ENCODE data around the gene C20orf173.
"Not testable (repeated sequence)": the region's sequence is repeated elsewhere in the genome, so short reads cannot be mapped to it uniquely, and the experiment has no call there.

Gene C20orf173

GRCh38 chr20:35529552-35529951 lies at the start of gene C20orf173:
C20orf173 (minus strand) TSS chr20:35529652; CDS start chr20:35529373, 279 bp downstream.
- DNase-seq: no peak

GRCh38 chr20:35579196-35579595 lies 49.7 kb upstream of the C20orf173 start:
- no peak for DNase-seq

GRCh38 chr20:35578469-35578868 lies 49.0 kb upstream of the C20orf173 start:
- no peak for DNase-seq

GRCh38 chr20:35576816-35577215 lies 47.4 kb upstream of the C20orf173 start:
- no peak for DNase-seq

- DNase-seq: no peak
These were observed 46.5 kb upstream of the C20orf173 start for GRCh38 chr20:35575958-35576357.

- DNase-seq: no peak
These were observed 43.4 kb upstream of the C20orf173 start for GRCh38 chr20:35572838-35573237.

GRCh38 chr20:35571555-35571954 lies 42.1 kb upstream of the C20orf173 start:
- no peak for DNase-seq

GRCh38 chr20:35568645-35569044 lies 39.2 kb upstream of the C20orf173 start:
- DNase-seq: no peak

GRCh38 chr20:35564905-35565304 lies 35.5 kb upstream of the C20orf173 start:
- DNase-seq: no peak

- no peak for DNase-seq
These were observed 34.4 kb upstream of the C20orf173 start for GRCh38 chr20:35563834-35564233.

- no peak for DNase-seq
These were observed 33.2 kb upstream of the C20orf173 start for GRCh38 chr20:35562541-35563110.

- no peak for DNase-seq
These were observed 32.2 kb upstream of the C20orf173 start for GRCh38 chr20:35561671-35562070.

GRCh38 chr20:35561268-35561667 lies 31.8 kb upstream of the C20orf173 start:
- DNase-seq: peak; percentile 18

GRCh38 chr20:35560541-35560940 lies 31.1 kb upstream of the C20orf173 start:
- no peak for DNase-seq

- no peak for DNase-seq
These were observed 30.7 kb upstream of the C20orf173 start for GRCh38 chr20:35560105-35560511.

GRCh38 chr20:35559042-35559693 lies 29.7 kb upstream of the C20orf173 start:
- DNase-seq: no peak

- DNase-seq: no peak
These were observed 29.0 kb upstream of the C20orf173 start for GRCh38 chr20:35558451-35558850.

- DNase-seq: no peak
These were observed 27.4 kb upstream of the C20orf173 start for GRCh38 chr20:35556871-35557270.

- no peak for DNase-seq
These were observed 26.6 kb upstream of the C20orf173 start for GRCh38 chr20:35555951-35556645.

GRCh38 chr20:35555461-35555860 lies 26.0 kb upstream of the C20orf173 start:
- not testable (repeated sequence) for DNase-seq

- DNase-seq: no peak
These were observed 23.5 kb upstream of the C20orf173 start for GRCh38 chr20:35552914-35553313.

GRCh38 chr20:35551503-35551902 lies 22.1 kb upstream of the C20orf173 start:
- DNase-seq: no peak

GRCh38 chr20:35547329-35547728 lies 17.9 kb upstream of the C20orf173 start:
- DNase-seq: peak; percentile 90

- no peak for DNase-seq
These were observed 16.7 kb upstream of the C20orf173 start for GRCh38 chr20:35546127-35546526.
